ENCODE measurements around the gene LRRC74B.
"Not testable (repeated sequence)": the region's sequence is repeated elsewhere in the genome, so short reads cannot be mapped to it uniquely, and the experiment has no call there.

The LRRC74B gene

GRCh38 chr22:21055880-21056319, 10.2 kb downstream of the LRRC74B start:
- Histone ChIP-seq H3K9ac (ENCODE audit: low read length) (no peak overlapping the region), H3K79me2 (ENCODE audit: insufficient read depth, low read length) (no peaks in the 10 kb centered on the region), H3K27me3 (ENCODE audit: insufficient read depth, low read length) (peaks cover 3% of the 10 kb centered on the region; the same call in 1 of the 2 replicates), H3K4me3 (ENCODE audit: low read depth, low read length, poor library complexity, severe bottlenecking) (no peak overlapping the region), H3K9me3 (ENCODE audit: low read length) (no peaks in the 10 kb centered on the region), H3K4me1 (ENCODE audit: insufficient read depth, low read length, severe bottlenecking) (no peaks in the 10 kb centered on the region), H2AFZ (ENCODE audit: low read length) (no peak overlapping the region), H4K20me1 (ENCODE audit: insufficient read depth, low read length) (no peaks in the 10 kb centered on the region), H3F3A (ENCODE audit: insufficient read depth, low read length) (no peaks in the 10 kb centered on the region), H3K9me2 (ENCODE audit: low read depth, low read length) (no peaks in the 10 kb centered on the region), H3K36me3 (ENCODE audit: insufficient read depth, low read length) (no peaks in the 10 kb centered on the region), H3K4me2 (ENCODE audit: low read length) (no peak overlapping the region), H3K27ac (ENCODE audit: low read depth, low read length, poor library complexity, severe bottlenecking) (no peak overlapping the region)
- TF ChIP-seq CTCF (IDR thresholded peaks at IDR 0.05; ENCODE audit: low read length), result no peak
- TF ChIP-seq EZH2 (IDR thresholded peaks at IDR 0.05; ENCODE audit: borderline replicate concordance, low read length), result no peak

GRCh38 chr22:21060363-21060762, 14.6 kb downstream of the LRRC74B start:
- not testable (repeated sequence) for H3K9ac ChIP-seq (ENCODE audit: low read length); H3K4me2 ChIP-seq (ENCODE audit: low read length); H3K79me2 ChIP-seq (ENCODE audit: insufficient read depth, low read length); H3K36me3 ChIP-seq (ENCODE audit: insufficient read depth, low read length); H3F3A ChIP-seq (ENCODE audit: insufficient read depth, low read length); H3K4me3 ChIP-seq (ENCODE audit: low read depth, low read length, poor library complexity, severe bottlenecking); H4K20me1 ChIP-seq (ENCODE audit: insufficient read depth, low read length); H3K9me3 ChIP-seq (ENCODE audit: low read length); H3K9me2 ChIP-seq (ENCODE audit: low read depth, low read length); H3K27me3 ChIP-seq (ENCODE audit: insufficient read depth, low read length); H2AFZ ChIP-seq (ENCODE audit: low read length); H3K4me1 ChIP-seq (ENCODE audit: insufficient read depth, low read length, severe bottlenecking); H3K27ac ChIP-seq (ENCODE audit: low read depth, low read length, poor library complexity, severe bottlenecking)

GRCh38 chr22:21061660-21062321, 16.0 kb downstream of the LRRC74B start:
- H3K27ac ChIP-seq (ENCODE audit: low read depth, low read length, poor library complexity, severe bottlenecking); H3K4me3 ChIP-seq (ENCODE audit: low read depth, low read length, poor library complexity, severe bottlenecking); H3K9ac ChIP-seq (ENCODE audit: low read length); H2AFZ ChIP-seq (ENCODE audit: low read length); H3K79me2 ChIP-seq (ENCODE audit: insufficient read depth, low read length); H3K9me3 ChIP-seq (ENCODE audit: low read length); H3K4me2 ChIP-seq (ENCODE audit: low read length); H3F3A ChIP-seq (ENCODE audit: insufficient read depth, low read length); H3K27me3 ChIP-seq (ENCODE audit: insufficient read depth, low read length); H3K9me2 ChIP-seq (ENCODE audit: low read depth, low read length); H3K36me3 ChIP-seq (ENCODE audit: insufficient read depth, low read length); H3K4me1 ChIP-seq (ENCODE audit: insufficient read depth, low read length, severe bottlenecking); H4K20me1 ChIP-seq (ENCODE audit: insufficient read depth, low read length): not testable (repeated sequence)

- H3K79me2 ChIP-seq (ENCODE audit: insufficient read depth, low read length); H4K20me1 ChIP-seq (ENCODE audit: insufficient read depth, low read length); H3K27me3 ChIP-seq (ENCODE audit: insufficient read depth, low read length); H3K9ac ChIP-seq (ENCODE audit: low read length); H2AFZ ChIP-seq (ENCODE audit: low read length); H3K27ac ChIP-seq (ENCODE audit: low read depth, low read length, poor library complexity, severe bottlenecking); H3K4me2 ChIP-seq (ENCODE audit: low read length); H3K4me1 ChIP-seq (ENCODE audit: insufficient read depth, low read length, severe bottlenecking); H3K36me3 ChIP-seq (ENCODE audit: insufficient read depth, low read length); H3K9me2 ChIP-seq (ENCODE audit: low read depth, low read length); H3K9me3 ChIP-seq (ENCODE audit: low read length); H3K4me3 ChIP-seq (ENCODE audit: low read depth, low read length, poor library complexity, severe bottlenecking); H3F3A ChIP-seq (ENCODE audit: insufficient read depth, low read length): not testable (repeated sequence)
Observed at GRCh38 chr22:21064425-21064824, 18.7 kb downstream of the LRRC74B start.
